Measurements from ENCODE around the gene SGIP1. TPM values are rescaled to one million over a fixed set of nuclear protein-coding genes. Genes with fewer than 3 reads are reported as not detected.

Gene SGIP1
- total RNA-seq, 1 donor from 2014 or later = 75.2 TPM

GRCh38 chr1:66605419-66605997 lies 71.6 kb downstream of the SGIP1 start:
- TF ChIP-seq CTCF (IDR thresholded peaks at IDR 0.05; ENCODE audit: partially characterized antibody, unreplicated experiment) = no peak
- Mint-ChIP-seq H3K27me3 (ENCODE audit: unreplicated experiment) (no peaks in the 10 kb centered on the region), H3K36me3 (ENCODE audit: unreplicated experiment) (no peaks in the 10 kb centered on the region), H3K27ac (ENCODE audit: unreplicated experiment) (no peak overlapping the region), H3K4me1 (ENCODE audit: low read depth, unreplicated experiment) (peaks cover 2% of the 10 kb centered on the region), H3K9me3 (ENCODE audit: unreplicated experiment) (peaks cover 5% of the 10 kb centered on the region), H3K4me3 (ENCODE audit: unreplicated experiment) (no peak overlapping the region)
- no peak for DNase-seq

- no peak for DNase-seq
- TF ChIP-seq CTCF (IDR thresholded peaks at IDR 0.05; ENCODE audit: partially characterized antibody, unreplicated experiment) = no peak
- Mint-ChIP-seq H3K4me1 (ENCODE audit: low read depth, unreplicated experiment) (peaks cover 2% of the 10 kb centered on the region), H3K9me3 (ENCODE audit: unreplicated experiment) (peaks cover 4% of the 10 kb centered on the region), H3K4me3 (ENCODE audit: unreplicated experiment) (no peak overlapping the region), H3K27ac (ENCODE audit: unreplicated experiment) (no peak overlapping the region), H3K36me3 (ENCODE audit: unreplicated experiment) (no peaks in the 10 kb centered on the region), H3K27me3 (ENCODE audit: unreplicated experiment) (no peaks in the 10 kb centered on the region)
Observed at GRCh38 chr1:66606362-66607065, 72.6 kb downstream of the SGIP1 start.

GRCh38 chr1:66607458-66607857 lies 73.5 kb downstream of the SGIP1 start:
- Mint-ChIP-seq H3K27me3 (ENCODE audit: unreplicated experiment) (no peaks in the 10 kb centered on the region), H3K27ac (ENCODE audit: unreplicated experiment) (no peak overlapping the region), H3K4me1 (ENCODE audit: low read depth, unreplicated experiment) (peaks cover 2% of the 10 kb centered on the region)

GRCh38 chr1:66613187-66613586 lies 79.2 kb downstream of the SGIP1 start:
- Mint-ChIP-seq H3K27me3 (ENCODE audit: unreplicated experiment) (no peaks in the 10 kb centered on the region), H3K4me3 (ENCODE audit: unreplicated experiment) (no peak overlapping the region), H3K36me3 (ENCODE audit: unreplicated experiment) (no peaks in the 10 kb centered on the region), H3K9me3 (ENCODE audit: unreplicated experiment) (no peaks in the 10 kb centered on the region), H3K27ac (ENCODE audit: unreplicated experiment) (no peak overlapping the region), H3K4me1 (ENCODE audit: low read depth, unreplicated experiment) (no peaks in the 10 kb centered on the region)
- no peak for TF ChIP-seq CTCF (IDR thresholded peaks at IDR 0.05; ENCODE audit: partially characterized antibody, unreplicated experiment)
- DNase-seq = no peak

More at GRCh38 chr1:66607458-66607857, 73.5 kb downstream of the SGIP1 start:
- Mint-ChIP-seq H3K4me3 (ENCODE audit: unreplicated experiment) (no peak overlapping the region), H3K9me3 (ENCODE audit: unreplicated experiment) (peaks cover 4% of the 10 kb centered on the region), H3K36me3 (ENCODE audit: unreplicated experiment) (no peaks in the 10 kb centered on the region)
- no peak for TF ChIP-seq CTCF (IDR thresholded peaks at IDR 0.05; ENCODE audit: partially characterized antibody, unreplicated experiment)
- no peak for DNase-seq
